SK-N-SH (cell line): Measurements from ENCODE around the gene L3MBTL1. TPM values are rescaled to one million over a fixed set of nuclear protein-coding genes. Genes with fewer than 3 reads are reported as not detected.

Source experiments
- CTCF ChIA-PET: fragments of 300-600, 350-600 bp; formaldehyde crosslinking; extraction: SDS; loops from one replicate; lab custom pipeline; 2021; lab: Yijun Ruan, JAX
- POLR2A ChIA-PET: fragments of 350-600 bp; sonication (Branson Sonifier 250); formaldehyde crosslinking; extraction: SDS; loops from one replicate; lab custom pipeline; 2020; ENCODE audit warnings: antibody characterized with exemption, inconsistent platforms; lab: Yijun Ruan, JAX
- DNase-seq: peaks from one replicate; pipeline ENCODE4 v3.0.0; 2012
- H2AFZ ChIP-seq: fragments of 200-600 bp; sonication (generic); 2 replicates; pipeline ENCODE4 v1.8.1; 2016; ENCODE audit warnings: antibody characterized with exemption, mild to moderate bottlenecking, low read depth
- H3F3A ChIP-seq: fragments of 200-600 bp; sonication (generic); replicated peaks from 2 replicates; pipeline ENCODE3; 2016; ENCODE audit warnings: antibody characterized with exemption, mild to moderate bottlenecking; ENCODE audit not compliant: insufficient read depth
- H3K27ac ChIP-seq, 2 experiments: fragments of 200-500 bp in 1 of 2; fragments of 200-600 bp in 1 of 2; sonication (Bioruptor generic) in 1 of 2; sonication (generic), shearing (Covaris generic) in 1 of 2; 2 replicates each; pipeline versions ENCODE4 v1.5.1 to v1.6.1; 2014 to 2016; ENCODE audit warnings: low read depth in 2 of 2, inconsistent platforms in 1 of 2, low read length in 1 of 2, mild to moderate bottlenecking in 1 of 2, mixed read lengths in 1 of 2
- H3K27me3 ChIP-seq: fragments of 200-600 bp; sonication (generic), shearing (Covaris generic); 2 replicates; pipeline ENCODE4 v1.6.1; 2016; ENCODE audit warnings: mixed run types; ENCODE audit not compliant: insufficient read depth
- H3K36me3 ChIP-seq, 2 experiments: fragments of 200-500 bp in 1 of 2; fragments of 200-600 bp in 1 of 2; sonication (Bioruptor generic) in 1 of 2; sonication (generic) in 1 of 2; replicated peaks in 1 of 2; 2 replicates each; pipeline versions ENCODE3 to v1.5.1; 2014 to 2016; ENCODE audit warnings: low read length in 1 of 2, mild to moderate bottlenecking in 1 of 2; ENCODE audit not compliant: insufficient read depth in 2 of 2, control insufficient read depth in 1 of 2
- H3K4me1 ChIP-seq, 2 experiments: fragments of 200-500 bp in 1 of 2; fragments of 200-600 bp in 1 of 2; sonication (Bioruptor generic) in 1 of 2; sonication (generic), shearing (Covaris generic) in 1 of 2; 2 replicates each; pipeline versions ENCODE4 v1.5.1 to v1.6.1; 2014 to 2016; ENCODE audit warnings: low read depth in 1 of 2, low read length in 1 of 2, mixed run types in 1 of 2; ENCODE audit not compliant: insufficient read depth in 2 of 2, control insufficient read depth in 1 of 2
- H3K4me2 ChIP-seq: fragments of 200-600 bp; sonication (generic), shearing (Covaris generic); 2 replicates; pipeline ENCODE4 v1.6.1; 2017; ENCODE audit warnings: mixed run types
- H3K4me3 ChIP-seq, 2 experiments: fragments of 200-500 bp in 1 of 2; fragments of 200-600 bp in 1 of 2; sonication (Bioruptor generic) in 1 of 2; sonication (generic), shearing (Covaris generic) in 1 of 2; 2 replicates each; pipeline versions ENCODE4 v1.5.1 to v1.8.1; 2014 to 2016; ENCODE audit warnings: low read depth in 2 of 2, inconsistent platforms in 1 of 2, low read length in 1 of 2, mild to moderate bottlenecking in 1 of 2, mixed read lengths in 1 of 2, moderate library complexity in 1 of 2
- H3K79me2 ChIP-seq: fragments of 200-600 bp; sonication (generic); 2 replicates; pipeline ENCODE4 v1.8.1; 2017; ENCODE audit warnings: mild to moderate bottlenecking; ENCODE audit not compliant: insufficient read depth
- H3K9ac ChIP-seq: fragments of 200-600 bp; sonication (generic); 2 replicates; pipeline ENCODE4 v1.6.1; 2017; ENCODE audit warnings: mixed run types
- H3K9me2 ChIP-seq: fragments of 200-600 bp; sonication (generic); 2 replicates; pipeline ENCODE4 v1.6.1; 2017; ENCODE audit warnings: mixed run types
- H3K9me3 ChIP-seq: fragments of 200-600 bp; sonication (generic); 2 replicates; pipeline ENCODE4 v1.6.1; 2017; ENCODE audit warnings: mixed run types, mild to moderate bottlenecking, moderate library complexity
- H4K20me1 ChIP-seq: fragments of 200-600 bp; sonication (generic); 2 replicates; pipeline ENCODE4 v1.6.1; 2017; ENCODE audit warnings: mild to moderate bottlenecking, mixed run types; ENCODE audit not compliant: insufficient read depth
- CHD2 ChIP-seq: fragments of 150-350 bp; IDR thresholded peaks from 2 replicates; pipeline ENCODE4 v1.6.1; 2018; ENCODE audit warnings: low read length; ENCODE audit not compliant: partially characterized antibody
- ELF1 ChIP-seq: IDR thresholded peaks from 2 replicates; pipeline ENCODE4 v1.4.0; 2012
- EP300 ChIP-seq, 2 experiments: IDR thresholded peaks; 2 replicates each; pipeline versions ENCODE4 v1.4.0 to v1.6.1; 2012; ENCODE audit warnings: borderline replicate concordance in 1 of 2, low read depth in 1 of 2, low read length in 1 of 2
- FOSL2 ChIP-seq: IDR thresholded peaks from 2 replicates; pipeline ENCODE4 v1.4.0; 2012; ENCODE audit warnings: low read depth, mild to moderate bottlenecking, moderate library complexity, borderline replicate concordance
- IRF3 ChIP-seq: fragments of 150-350 bp; IDR thresholded peaks from 2 replicates; pipeline ENCODE4 v1.6.1; 2016; ENCODE audit warnings: mild to moderate bottlenecking, low read depth, low read length
- JUND ChIP-seq: IDR thresholded peaks from 2 replicates; pipeline ENCODE4 v1.4.0; 2012
- MAX ChIP-seq: IDR thresholded peaks from 2 replicates; pipeline ENCODE4 v1.4.0; 2012; ENCODE audit warnings: low read depth
- MEF2A ChIP-seq: IDR thresholded peaks from 2 replicates; pipeline ENCODE4 v1.4.0; 2012; ENCODE audit warnings: low read depth, borderline replicate concordance
- RAD21 ChIP-seq: IDR thresholded peaks from 2 replicates; pipeline ENCODE4 v1.6.1; 2012; ENCODE audit warnings: mild to moderate bottlenecking, low read length
- RCOR1 ChIP-seq: fragments of 150-350 bp; IDR thresholded peaks from 2 replicates; pipeline ENCODE4 v1.6.1; 2017; ENCODE audit warnings: antibody characterized with exemption, low read length
- RFX5 ChIP-seq: IDR thresholded peaks from 2 replicates; pipeline ENCODE4 v1.6.1; 2012; ENCODE audit warnings: mild to moderate bottlenecking, improper control_type of control experiment, low read length
- RXRA ChIP-seq: IDR thresholded peaks from 2 replicates; pipeline ENCODE4 v1.4.0; 2012; ENCODE audit warnings: low read depth, mild to moderate bottlenecking, borderline replicate concordance
- SMC3 ChIP-seq: IDR thresholded peaks from 2 replicates; pipeline ENCODE4 v1.6.1; 2012; ENCODE audit warnings: low read depth, low read length, improper control_type of control experiment
- YY1 ChIP-seq: IDR thresholded peaks from 2 replicates; pipeline ENCODE4 v1.4.0; 2012; ENCODE audit warnings: low read depth, mild to moderate bottlenecking
- ZBTB33 ChIP-seq: IDR thresholded peaks from 2 replicates; pipeline ENCODE4 v1.4.0; 2012; ENCODE audit warnings: low read depth, borderline replicate concordance
- WGBS: methylation state at CpG from one replicate; pipeline ENCODE4 v1.1.6; 2017; ENCODE audit warnings: low lambda C conversion rate; 5-methylcytosine and 5-hydroxymethylcytosine counted together
- polyA plus RNA-seq, 3 experiments: library from polyadenylated mRNA; depleted of rRNA; stranded (reverse); fragments of >200 nt; gene quantifications; 2 replicates each; pipeline ENCODE4 v1.2.3, GENCODE V29; 2012
- TF ChIP-seq, protein P1 (sequence below): IDR thresholded peaks from 2 replicates; pipeline ENCODE4 v1.4.0; 2012; ENCODE audit warnings: low read depth, borderline replicate concordance
- TF ChIP-seq, protein P2 (sequence below): fragments of 200-600 bp; sonication (generic); IDR thresholded peaks from 2 replicates; pipeline ENCODE4 v1.6.1; 2017; ENCODE audit warnings: antibody characterized with exemption, mild to moderate bottlenecking, moderate library complexity

L3MBTL1 gene
- polyA plus RNA-seq, 1 of the 3 experiments (the other 2 are of a cell fraction): 8.9 TPM

GRCh38 chr20:43458422-43458924 lies 49.0 kb upstream of the L3MBTL1 start:
- ChIA-PET CTCF (interaction anchor here (1.2 to 1.4 kb wide), 2 partner anchors 10 to 49 kb away, joined by 3 to 6 read pairs; partner anchors contain the start of gene L3MBTL1), POLR2A (interaction anchor here (0.6 to 3.1 kb wide), 8 partner anchors 8 to 553 kb away, joined by 4 to 40 read pairs (median 6); no protein-coding TSS in a partner anchor)
- peaks cover 31% of the 10 kb centered on the region for H3F3A ChIP-seq
- H3K4me1 ChIP-seq: peaks cover 6 to 16% of the 10 kb centered on the region in 2 experiments; a peak in 3 of 4 replicates
- no peaks in the 10 kb centered on the region for H3K27me3 ChIP-seq
- TF ChIP-seq RAD21: no peak
- no peak for TF ChIP-seq RFX5
- no peak for TF ChIP-seq YY1
- TF ChIP-seq SMC3: no peak
- no peak for TF ChIP-seq JUND
- no peak for TF ChIP-seq MAX
- TF ChIP-seq CHD2: no peak
- TF ChIP-seq RXRA: no peak
- TF ChIP-seq FOSL2: no peak
- TF ChIP-seq EP300 (IDR thresholded peaks at IDR 0.05; ENCODE audit: borderline replicate concordance in 1 of 2, low read depth in 1 of 2, low read length in 1 of 2): no peak
- no peak for TF ChIP-seq ZBTB33
- TF ChIP-seq, protein P1, sequence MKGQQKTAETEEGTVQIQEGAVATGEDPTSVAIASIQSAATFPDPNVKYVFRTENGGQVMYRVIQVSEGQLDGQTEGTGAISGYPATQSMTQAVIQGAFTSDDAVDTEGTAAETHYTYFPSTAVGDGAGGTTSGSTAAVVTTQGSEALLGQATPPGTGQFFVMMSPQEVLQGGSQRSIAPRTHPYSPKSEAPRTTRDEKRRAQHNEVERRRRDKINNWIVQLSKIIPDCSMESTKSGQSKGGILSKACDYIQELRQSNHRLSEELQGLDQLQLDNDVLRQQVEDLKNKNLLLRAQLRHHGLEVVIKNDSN: no peak
- TF ChIP-seq ELF1: no peak
- no peak for TF ChIP-seq IRF3
- TF ChIP-seq, protein P2, sequence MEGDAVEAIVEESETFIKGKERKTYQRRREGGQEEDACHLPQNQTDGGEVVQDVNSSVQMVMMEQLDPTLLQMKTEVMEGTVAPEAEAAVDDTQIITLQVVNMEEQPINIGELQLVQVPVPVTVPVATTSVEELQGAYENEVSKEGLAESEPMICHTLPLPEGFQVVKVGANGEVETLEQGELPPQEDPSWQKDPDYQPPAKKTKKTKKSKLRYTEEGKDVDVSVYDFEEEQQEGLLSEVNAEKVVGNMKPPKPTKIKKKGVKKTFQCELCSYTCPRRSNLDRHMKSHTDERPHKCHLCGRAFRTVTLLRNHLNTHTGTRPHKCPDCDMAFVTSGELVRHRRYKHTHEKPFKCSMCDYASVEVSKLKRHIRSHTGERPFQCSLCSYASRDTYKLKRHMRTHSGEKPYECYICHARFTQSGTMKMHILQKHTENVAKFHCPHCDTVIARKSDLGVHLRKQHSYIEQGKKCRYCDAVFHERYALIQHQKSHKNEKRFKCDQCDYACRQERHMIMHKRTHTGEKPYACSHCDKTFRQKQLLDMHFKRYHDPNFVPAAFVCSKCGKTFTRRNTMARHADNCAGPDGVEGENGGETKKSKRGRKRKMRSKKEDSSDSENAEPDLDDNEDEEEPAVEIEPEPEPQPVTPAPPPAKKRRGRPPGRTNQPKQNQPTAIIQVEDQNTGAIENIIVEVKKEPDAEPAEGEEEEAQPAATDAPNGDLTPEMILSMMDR: no peak
- TF ChIP-seq RCOR1: no peak
- TF ChIP-seq MEF2A: no peak
- peak overlapping the region; percentile 97 for H3K4me2 ChIP-seq
- 1% methylated on average over 27 of the region's 41 CpGs for whole genome bisulfite sequencing
- H4K20me1 ChIP-seq: peaks cover 48% of the 10 kb centered on the region
- DNase-seq: no peak
- H3K9ac ChIP-seq: peak overlapping the region; percentile 100; the same call in 1 of the 2 replicates
- H3K79me2 ChIP-seq: peaks cover 58% of the 10 kb centered on the region
- H3K27ac ChIP-seq: peak overlapping the region; percentile 98 to 99; a peak in 2 of 4 replicates
- H3K9me2 ChIP-seq: no peaks in the 10 kb centered on the region
- no peaks in the 10 kb centered on the region for H3K9me3 ChIP-seq
- H3K36me3 ChIP-seq: peaks cover 46 to 47% of the 10 kb centered on the region in 2 experiments
- no peak overlapping the region for H2AFZ ChIP-seq
- peak overlapping the region; percentile 72 to 90 for H3K4me3 ChIP-seq
